GM12878 (cell line): ENCODE measurements around the gene C5orf46. TPM values are rescaled to one million over a fixed set of nuclear protein-coding genes. Genes with fewer than 3 reads are reported as not detected.

Experiments
- ATAC-seq: fragments of 200-7000 bp; cut with Tn5 transposase; 3 replicates; pipeline ENCODE4 v1.9.1; 2020; ENCODE audit warnings: mild to moderate bottlenecking, moderate library complexity
- BruUV-seq: library from RNA; stranded (reverse); fragments of 400-500 nt; replicated peaks from 2 replicates; lab custom pipeline; 2021; lab: Mats Ljungman, UMichigan
- CTCF ChIA-PET: fragments of 300-600 bp; sonication (Branson Sonifier 250); formaldehyde crosslinking; extraction: SDS; loops from one replicate; lab custom pipeline; 2021; ENCODE audit warnings: inconsistent platforms; lab: Yijun Ruan, JAX
- POLR2A ChIA-PET: fragments of 350-600 bp; formaldehyde crosslinking; extraction: SDS; loops from one replicate; lab custom pipeline; 2021; ENCODE audit warnings: inconsistent platforms; lab: Charles Lee
- RAD21 ChIA-PET: fragments of 300-600 bp; sonication (Branson Sonifier 250); formaldehyde crosslinking; loops from one replicate; lab custom pipeline; 2023; ENCODE audit warnings: antibody characterized with exemption; ENCODE audit not compliant: unreplicated experiment; lab: Charles Lee
- SMC1A ChIA-PET: fragments of 300-600 bp; sonication (Branson Sonifier 250); formaldehyde crosslinking; loops from one replicate; lab custom pipeline; 2023; ENCODE audit not compliant: unreplicated experiment, uncharacterized antibody; lab: Charles Lee
- DNase-seq: peaks from one replicate; pipeline ENCODE4 v3.0.0-alpha.2; 2011; ENCODE audit warnings: low read depth, low spot score
- FAIRE-seq: peaks from 3 replicates; lab custom pipeline; 2011; peaks lifted over from hg19 to GRCh38; lab: Jason Lieb, UNC
- H2AFZ ChIP-seq: 2 replicates; pipeline ENCODE4 v1.6.0; 2011; ENCODE audit warnings: low read depth, low read length, control low read depth; ENCODE audit not compliant: control insufficient read depth
- H3K27ac ChIP-seq: 2 replicates; pipeline ENCODE4 v1.5.1; 2011; ENCODE audit warnings: control low read depth; ENCODE audit not compliant: control insufficient read depth, insufficient read depth
- H3K27me3 ChIP-seq, 2 experiments: replicated peaks in 1 of 2; 2 replicates each; pipeline versions ENCODE4 v1.6.0 to v1.6.1; 2011; ENCODE audit warnings: low read length in 1 of 2; ENCODE audit not compliant: control insufficient read depth in 2 of 2, insufficient read depth in 2 of 2
- H3K36me3 ChIP-seq, 2 experiments: 2 replicates each; pipeline ENCODE4 v1.5.1; 2011; ENCODE audit warnings: low read length in 1 of 2; ENCODE audit not compliant: control insufficient read depth in 2 of 2, insufficient read depth in 2 of 2
- H3K4me1 ChIP-seq: 2 replicates; pipeline ENCODE4 v1.6.1; 2011; ENCODE audit warnings: mild to moderate bottlenecking, low read length, moderate library complexity, mixed read lengths; ENCODE audit not compliant: control insufficient read depth, insufficient read depth
- H3K4me2 ChIP-seq: 2 replicates; pipeline ENCODE4 v1.6.0; 2011; ENCODE audit warnings: control low read depth; ENCODE audit not compliant: control insufficient read depth, insufficient read depth
- H3K4me3 ChIP-seq: fragments of 200-600 bp; sonication (generic); 2 replicates; pipeline ENCODE4 v1.5.1; 2016
- H3K79me2 ChIP-seq: 2 replicates; pipeline ENCODE4 v1.6.0; 2011; ENCODE audit warnings: low read length; ENCODE audit not compliant: control insufficient read depth, insufficient read depth
- H3K9ac ChIP-seq: 2 replicates; pipeline ENCODE4 v1.8.0; 2011; ENCODE audit warnings: low read length, control low read depth, mixed read lengths; ENCODE audit not compliant: control insufficient read depth, insufficient read depth
- H3K9me3 ChIP-seq: replicated peaks from 3 replicates; pipeline ENCODE4 v1.5.1; 2011; ENCODE audit warnings: mild to moderate bottlenecking, low read length; ENCODE audit not compliant: control insufficient read depth, insufficient read depth
- H4K20me1 ChIP-seq: 2 replicates; pipeline ENCODE4 v1.6.0; 2011; ENCODE audit not compliant: control insufficient read depth, insufficient read depth
- CEBPZ ChIP-seq: fragments of 150-350 bp; IDR thresholded peaks from 2 replicates; pipeline ENCODE4 v1.6.1; 2016; ENCODE audit warnings: low read depth, low read length
- EED ChIP-seq: sonication (generic); IDR thresholded peaks from 2 replicates; pipeline ENCODE4 v1.6.1; 2016; ENCODE audit warnings: antibody characterized with exemption, low read depth
- JUNB ChIP-seq: IDR thresholded peaks from 2 replicates; pipeline ENCODE4 v1.6.1; 2016; ENCODE audit warnings: antibody characterized with exemption, mild to moderate bottlenecking
- JUND ChIP-seq: IDR thresholded peaks from 2 replicates; pipeline ENCODE4 v1.6.1; 2012; ENCODE audit warnings: low read depth, mild to moderate bottlenecking, low read length, improper control_type of control experiment, moderate library complexity
- KAT2A ChIP-seq: conservative IDR thresholded peaks from 2 replicates; pipeline ENCODE4 v1.6.1; 2011; ENCODE audit warnings: low read depth, low read length; ENCODE audit not compliant: control insufficient read depth
- MLLT1 ChIP-seq: fragments of 450-650 bp; IDR thresholded peaks from 2 replicates; pipeline ENCODE4 v1.6.1; 2016; ENCODE audit warnings: mild to moderate bottlenecking
- NBN ChIP-seq: fragments of 450-650 bp; IDR thresholded peaks from 2 replicates; pipeline ENCODE4 v1.6.1; 2016
- PML ChIP-seq: IDR thresholded peaks from 2 replicates; pipeline ENCODE4 v1.6.1; 2012; ENCODE audit warnings: low read length, inconsistent platforms
- RELA ChIP-seq: fragments of 450-650 bp; IDR thresholded peaks from 2 replicates; pipeline ENCODE4 v1.8.0; 2014; ENCODE audit warnings: borderline replicate concordance; ENCODE audit not compliant: partially characterized antibody
- SMC3 ChIP-seq: IDR thresholded peaks from 2 replicates; pipeline ENCODE4 v1.6.1; 2011; ENCODE audit warnings: low read length, improper control_type of control experiment, borderline replicate concordance
- SPI1 ChIP-seq: IDR thresholded peaks from 2 replicates; pipeline ENCODE4 v1.6.1; 2011; ENCODE audit warnings: low read depth, mild to moderate bottlenecking, low read length, moderate library complexity, borderline replicate concordance; ENCODE audit not compliant: insufficient read depth
- STAT3 ChIP-seq: IDR thresholded peaks from 2 replicates; pipeline ENCODE4 v1.6.1; 2011; ENCODE audit warnings: low read depth, low read length, improper control_type of control experiment
- TBL1XR1 ChIP-seq: IDR thresholded peaks from 2 replicates; pipeline ENCODE4 v1.6.1; 2012; ENCODE audit warnings: low read depth, low read length, improper control_type of control experiment
- TCF7 ChIP-seq: IDR thresholded peaks from 2 replicates; pipeline ENCODE4 v1.6.1; 2014; ENCODE audit warnings: antibody characterized with exemption, borderline replicate concordance
- WGBS: methylation state at CpG from one replicate; pipeline ENCODE4 v1.1.6; 2016; ENCODE audit warnings: low lambda C conversion rate; ENCODE audit not compliant: insufficient replicate concordance, insufficient coverage; ENCODE audit errors: missing lambda C conversion rate; 5-methylcytosine and 5-hydroxymethylcytosine counted together
- in situ Hi-C: fragments of 300-500 bp; cut with MboI; formaldehyde crosslinking; loops from 9 replicates; pipeline ENCODE4 v1.14.3; 2018; ENCODE audit warnings: mixed read lengths
- intact Hi-C: fragments of 100-400 bp; cut with micrococcal nuclease; formaldehyde crosslinking; loops from one replicate; pipeline ENCODE4 v1.14.2; 2022; ENCODE audit not compliant: unreplicated experiment
- polyA plus RNA-seq, 11 experiments: library from polyadenylated mRNA; depleted of rRNA in 4 of 11; unstranded in 6 of 11; stranded (reverse) in 5 of 11; fragments of >200 nt; fragmentation: Nextera tagmentation in 4 of 11; fragmentation: Illumina TruSeq in 1 of 11; extraction: Ambion mirVana in 4 of 11; extraction: Trizol in 1 of 11; gene quantifications; 1 replicate in 1 of 11; 2 replicates in 10 of 11; pipeline versions ENCODE4 v1.2.1 to v1.2.3, GENCODE V29; 2011 to 2016; ENCODE audit warnings: inconsistent platforms in 2 of 11, missing spikeins in 2 of 11, low read depth in 1 of 11
- total RNA-seq, 4 experiments: library from RNA; depleted of rRNA in 3 of 4; stranded (reverse); fragments of >200 nt in 3 of 4; fragmentation: Illumina TruSeq in 1 of 4; extraction: Trizol in 1 of 4; gene quantifications; 2 replicates each; pipeline versions ENCODE4 v1.2.1 to v1.2.3, GENCODE V29; 2013 to 2021

The C5orf46 gene
- total and polyA plus RNA-seq, 10 of the 15 experiments (the other 5 are each of a cell fraction or from before 2014, with no cell fraction given) = not detected

GRCh38 chr5:147921136-147921535 is 14.8 kb upstream of the C5orf46 start:
- ATAC-seq = no peak
- Histone ChIP-seq H3K27me3 (no peaks in the 10 kb centered on the region), H4K20me1 (no peaks in the 10 kb centered on the region), H3K4me2 (no peak overlapping the region), H3K4me3 (no peak overlapping the region), H2AFZ (no peak overlapping the region), H3K36me3 (no peaks in the 10 kb centered on the region), H3K27ac (no peak overlapping the region), H3K9me3 (no peaks in the 10 kb centered on the region), H3K4me1 (no peaks in the 10 kb centered on the region), H3K9ac (no peak overlapping the region)
- no TSS peak for BruUV-seq
- ChIA-PET RAD21 (no interaction called here), CTCF (no interaction called here), POLR2A (no interaction called here)
- in situ Hi-C loops (no loop called here), intact Hi-C loops (no loop called here)
- no peak for FAIRE-seq
- WGBS = 15% methylated on average over 2 of the region's 2 CpGs
- DNase-seq = no peak
- no peak for TF ChIP-seq PML
- 0 out of 2 replicates have a peak, but pooled peaks have one; percentile 4 for TF ChIP-seq SPI1
- TF ChIP-seq, all 136 proteins: peak for 1
- SMC1A ChIA-PET = no interaction called here
- H3K79me2 ChIP-seq = no peaks in the 10 kb centered on the region

GRCh38 chr5:147920420-147921030 is 14.2 kb upstream of the C5orf46 start:
- Histone ChIP-seq H3K9me3 (no peaks in the 10 kb centered on the region), H3K79me2 (no peaks in the 10 kb centered on the region), H3K36me3 (no peaks in the 10 kb centered on the region), H3K27me3 (no peaks in the 10 kb centered on the region), H3K4me3 (no peak overlapping the region), H4K20me1 (no peaks in the 10 kb centered on the region), H3K4me2 (no peak overlapping the region), H3K4me1 (no peaks in the 10 kb centered on the region), H3K27ac (no peak overlapping the region), H3K9ac (no peak overlapping the region), H2AFZ (no peak overlapping the region)
- ATAC-seq (no peak), FAIRE-seq (no peak), DNase-seq (no peak)
- CTCF ChIA-PET = no interaction called here
- BruUV-seq = no TSS peak
- WGBS = 44% methylated on average over 4 of the region's 4 CpGs
- intact Hi-C loops = no loop called here
- RAD21 ChIA-PET = no interaction called here
- POLR2A ChIA-PET = no interaction called here
- SMC1A ChIA-PET = no interaction called here
- in situ Hi-C loops = no loop called here
- TF ChIP-seq STAT3 (no peak), SMC3 (no peak), TCF7 (no peak), RELA (no peak), CEBPZ (no peak), MLLT1 (no peak), EED (no peak), JUNB (no peak), NBN (no peak), TBL1XR1 (no peak), JUND (no peak), KAT2A (no peak)
